Caco-2 (cell line): ENCODE data around the gene GYPC. TPM values are rescaled to one million over a fixed set of nuclear protein-coding genes. Genes with fewer than 3 reads are reported as not detected.

Source experiments
- BruUV-seq: library from RNA; stranded (reverse); fragments of 400-500 nt; replicated peaks from 2 replicates; lab custom pipeline; 2021; lab: Mats Ljungman, UMichigan
- CTCF ChIA-PET: fragments of 300-600 bp; sonication (Branson Sonifier 250); formaldehyde crosslinking; loops from one replicate; lab custom pipeline; 2022; ENCODE audit warnings: antibody characterized with exemption; lab: Charles Lee
- POLR2A ChIA-PET: fragments of 300-600 bp; sonication (Branson Sonifier 250); formaldehyde crosslinking; loops from one replicate; lab custom pipeline; 2022; ENCODE audit warnings: antibody characterized with exemption; lab: Charles Lee
- DNase-seq, 2 experiments: peaks; one replicate each; pipeline versions ENCODE4 v3.0.0 to v3.0.0-alpha.2; 2020 to 2022
- H3K27me3 ChIP-seq: replicated peaks from 2 replicates; pipeline ENCODE4 v1.6.0; 2011; ENCODE audit warnings: low read length; ENCODE audit not compliant: control insufficient read depth, insufficient read depth
- H3K36me3 ChIP-seq: 2 replicates; pipeline ENCODE4 v1.5.1; 2011; ENCODE audit warnings: low read length; ENCODE audit not compliant: control insufficient read depth, insufficient read depth
- H3K4me1 ChIP-seq: fragments of 250-450 bp; sonication (Bioruptor Pico); 2 replicates; pipeline ENCODE4 v1.5.1; 2020; ENCODE audit warnings: mild to moderate bottlenecking
- H3K4me3 ChIP-seq: 2 replicates; pipeline ENCODE4 v1.5.1; 2011; ENCODE audit warnings: low read depth, mild to moderate bottlenecking, control low read depth, low read length
- H3K9me3 ChIP-seq: fragments of 250-450 bp; sonication (Bioruptor Pico); 2 replicates; pipeline ENCODE4 v1.5.1; 2020; ENCODE audit warnings: mild to moderate bottlenecking, moderate library complexity
- H3K27ac Mint-ChIP-seq: one replicate; pipeline ENCODE4 v1.8.0; 2022; ENCODE audit warnings: mixed read lengths; ENCODE audit not compliant: unreplicated experiment
- H3K27me3 Mint-ChIP-seq: one replicate; pipeline ENCODE4 v1.8.0; 2022; ENCODE audit warnings: mixed read lengths; ENCODE audit not compliant: insufficient read depth, unreplicated experiment
- H3K36me3 Mint-ChIP-seq: one replicate; pipeline ENCODE4 v1.8.0; 2022; ENCODE audit warnings: mild to moderate bottlenecking, mixed read lengths; ENCODE audit not compliant: insufficient read depth, unreplicated experiment
- H3K4me1 Mint-ChIP-seq: one replicate; pipeline ENCODE4 v1.8.0; 2022; ENCODE audit warnings: low read depth, mixed read lengths; ENCODE audit not compliant: unreplicated experiment
- H3K4me3 Mint-ChIP-seq: one replicate; pipeline ENCODE4 v1.8.0; 2022; ENCODE audit warnings: mild to moderate bottlenecking, moderate library complexity, mixed read lengths; ENCODE audit not compliant: unreplicated experiment
- H3K9me3 Mint-ChIP-seq: one replicate; pipeline ENCODE4 v1.8.0; 2022; ENCODE audit warnings: mixed read lengths; ENCODE audit not compliant: unreplicated experiment
- intact Hi-C: fragments of 100-400 bp; cut with micrococcal nuclease; formaldehyde crosslinking; loops from one replicate; pipeline ENCODE4 v1.10.0; 2022; ENCODE audit not compliant: unreplicated experiment
- total RNA-seq: library from RNA; stranded (reverse); gene quantifications from 2 replicates; pipeline ENCODE4 v1.2.3, GENCODE V29; 2022
- TF ChIP-seq, protein P1 (sequence below), 2 experiments: fragments of 200-600 bp in 1 of 2; IDR thresholded peaks; 1 replicate in 1 of 2; 2 replicates in 1 of 2; pipeline versions ENCODE4 v1.5.1 to v1.8.0; 2011 to 2022; ENCODE audit warnings: antibody characterized with exemption in 1 of 2, control low read depth in 1 of 2, inconsistent platforms in 1 of 2, low read depth in 1 of 2, low read length in 1 of 2, mild to moderate bottlenecking in 1 of 2, moderate library complexity in 1 of 2; ENCODE audit not compliant: insufficient read depth in 1 of 2, severe bottlenecking in 1 of 2, unreplicated experiment in 1 of 2

The GYPC gene
- total RNA-seq, 1 experiment from 2014 or later: not detected

DNA sequence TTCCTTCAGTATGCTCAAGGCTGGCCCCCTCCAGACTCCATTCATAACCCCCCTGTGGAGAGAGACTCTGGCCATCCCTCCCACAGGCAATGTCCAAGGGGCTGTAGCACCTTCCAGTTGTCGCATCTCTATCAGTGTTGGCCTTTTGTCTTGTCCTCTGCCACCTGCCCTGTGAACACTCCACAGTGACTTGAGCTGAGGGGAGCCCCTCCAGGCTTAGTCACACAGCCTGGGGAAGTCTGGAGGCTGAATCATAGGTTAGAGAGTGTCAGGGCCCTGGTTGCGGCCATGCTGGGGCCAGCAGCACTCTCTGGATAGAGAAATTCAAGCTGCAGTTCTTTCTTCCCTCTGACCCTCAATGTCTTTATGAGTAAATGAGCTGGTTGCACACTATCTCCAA lies 64.7 kb downstream of the GYPC start:
- no peak for DNase-seq
- ChIA-PET CTCF (no interaction called here), POLR2A (no interaction called here)
- no peak overlapping the region for H3K4me3 Mint-ChIP-seq
- Histone ChIP-seq H3K4me1 (no peaks in the 10 kb centered on the region), H3K36me3 (no peaks in the 10 kb centered on the region), H3K4me3 (no peak overlapping the region), H3K27me3 (no peaks in the 10 kb centered on the region; the same call in 1 of the 2 replicates), H3K9me3 (peaks cover 7% of the 10 kb centered on the region; the same call in 1 of the 2 replicates)
- BruUV-seq: no TSS peak
- TF ChIP-seq, protein P1, sequence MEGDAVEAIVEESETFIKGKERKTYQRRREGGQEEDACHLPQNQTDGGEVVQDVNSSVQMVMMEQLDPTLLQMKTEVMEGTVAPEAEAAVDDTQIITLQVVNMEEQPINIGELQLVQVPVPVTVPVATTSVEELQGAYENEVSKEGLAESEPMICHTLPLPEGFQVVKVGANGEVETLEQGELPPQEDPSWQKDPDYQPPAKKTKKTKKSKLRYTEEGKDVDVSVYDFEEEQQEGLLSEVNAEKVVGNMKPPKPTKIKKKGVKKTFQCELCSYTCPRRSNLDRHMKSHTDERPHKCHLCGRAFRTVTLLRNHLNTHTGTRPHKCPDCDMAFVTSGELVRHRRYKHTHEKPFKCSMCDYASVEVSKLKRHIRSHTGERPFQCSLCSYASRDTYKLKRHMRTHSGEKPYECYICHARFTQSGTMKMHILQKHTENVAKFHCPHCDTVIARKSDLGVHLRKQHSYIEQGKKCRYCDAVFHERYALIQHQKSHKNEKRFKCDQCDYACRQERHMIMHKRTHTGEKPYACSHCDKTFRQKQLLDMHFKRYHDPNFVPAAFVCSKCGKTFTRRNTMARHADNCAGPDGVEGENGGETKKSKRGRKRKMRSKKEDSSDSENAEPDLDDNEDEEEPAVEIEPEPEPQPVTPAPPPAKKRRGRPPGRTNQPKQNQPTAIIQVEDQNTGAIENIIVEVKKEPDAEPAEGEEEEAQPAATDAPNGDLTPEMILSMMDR (IDR thresholded peaks at IDR 0.05; ENCODE audit: insufficient read depth in 1 of 2, low read depth in 1 of 2, low read length in 1 of 2, severe bottlenecking in 1 of 2, unreplicated experiment in 1 of 2): no peak
- H3K27ac Mint-ChIP-seq: no peak overlapping the region
- no peaks in the 10 kb centered on the region for H3K4me1 Mint-ChIP-seq
- H3K27me3 Mint-ChIP-seq: peaks cover 19% of the 10 kb centered on the region
- intact Hi-C loops: no loop called here
- H3K36me3 Mint-ChIP-seq: no peaks in the 10 kb centered on the region
- peaks cover 10% of the 10 kb centered on the region for H3K9me3 Mint-ChIP-seq

DNA sequence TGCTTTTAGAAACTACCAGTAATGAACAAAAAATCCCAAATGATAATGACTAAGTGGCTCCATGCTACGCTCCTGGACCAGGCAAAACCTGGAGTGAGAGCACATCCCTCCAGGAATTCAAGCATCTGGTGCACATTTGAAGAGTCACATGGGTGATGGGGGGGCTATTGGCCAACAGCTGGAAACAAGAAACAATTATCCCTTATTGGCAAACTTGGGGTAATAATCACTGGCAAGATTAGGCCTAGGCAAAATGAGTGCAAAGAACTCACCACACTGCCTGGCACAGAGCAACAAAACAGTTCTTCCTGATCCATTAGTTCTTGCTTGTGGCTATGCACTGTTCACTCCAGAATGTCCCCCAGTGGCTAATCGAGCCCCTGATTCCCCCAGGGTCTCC lies 66.1 kb downstream of the GYPC start:
- DNase-seq: no peak
- Histone ChIP-seq H3K4me3 (no peak overlapping the region), H3K4me1 (no peaks in the 10 kb centered on the region), H3K36me3 (no peaks in the 10 kb centered on the region), H3K9me3 (peaks cover 7% of the 10 kb centered on the region; the same call in 1 of the 2 replicates), H3K27me3 (no peaks in the 10 kb centered on the region; the same call in 1 of the 2 replicates)
- no TSS peak for BruUV-seq
- peaks cover 20% of the 10 kb centered on the region for H3K27me3 Mint-ChIP-seq
- H3K9me3 Mint-ChIP-seq: peaks cover 15% of the 10 kb centered on the region
- TF ChIP-seq, protein P1 (IDR thresholded peaks at IDR 0.05; ENCODE audit: insufficient read depth in 1 of 2, low read depth in 1 of 2, low read length in 1 of 2, severe bottlenecking in 1 of 2, unreplicated experiment in 1 of 2): no peak
- POLR2A ChIA-PET: no interaction called here
- H3K36me3 Mint-ChIP-seq: no peaks in the 10 kb centered on the region
- no peak overlapping the region for H3K4me3 Mint-ChIP-seq
- intact Hi-C loops: no loop called here
- CTCF ChIA-PET: no interaction called here
- no peak overlapping the region for H3K27ac Mint-ChIP-seq
- no peaks in the 10 kb centered on the region for H3K4me1 Mint-ChIP-seq

DNA sequence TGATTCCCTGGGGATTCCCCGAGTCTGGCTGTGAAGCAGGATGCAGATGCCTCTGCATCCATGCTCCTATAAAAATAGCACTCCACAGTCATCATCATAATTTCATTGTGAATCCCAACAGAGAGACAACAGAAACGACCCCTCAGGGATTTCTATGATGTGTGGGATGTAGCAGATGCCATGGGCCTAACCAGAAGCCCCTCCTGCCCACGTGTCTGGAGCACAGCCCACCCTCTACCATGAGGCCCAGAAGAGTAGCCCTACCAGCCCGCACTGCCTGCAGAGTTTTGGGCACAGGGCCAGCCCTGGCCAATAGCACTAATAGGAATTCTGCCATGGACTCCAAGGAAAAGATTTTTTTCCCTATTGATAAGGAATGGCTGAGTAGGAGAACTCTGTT lies 66.6 kb downstream of the GYPC start:
- Histone ChIP-seq H3K4me3 (no peak overlapping the region), H3K36me3 (no peaks in the 10 kb centered on the region), H3K9me3 (peaks cover 7% of the 10 kb centered on the region; the same call in 1 of the 2 replicates), H3K27me3 (no peaks in the 10 kb centered on the region; the same call in 1 of the 2 replicates), H3K4me1 (no peaks in the 10 kb centered on the region)
- intact Hi-C loops: no loop called here
- Mint-ChIP-seq H3K4me1 (no peaks in the 10 kb centered on the region), H3K27me3 (peaks cover 22% of the 10 kb centered on the region), H3K4me3 (no peak overlapping the region), H3K36me3 (no peaks in the 10 kb centered on the region), H3K27ac (no peak overlapping the region), H3K9me3 (peaks cover 15% of the 10 kb centered on the region)
- ChIA-PET CTCF (no interaction called here), POLR2A (no interaction called here)
- BruUV-seq: no TSS peak
- TF ChIP-seq, protein P1 (IDR thresholded peaks at IDR 0.05; ENCODE audit: insufficient read depth in 1 of 2, low read depth in 1 of 2, low read length in 1 of 2, severe bottlenecking in 1 of 2, unreplicated experiment in 1 of 2): no peak
- no peak for DNase-seq
